ENCODE measurements around the gene C16orf95. TPM values are rescaled to one million over a fixed set of nuclear protein-coding genes. Genes with fewer than 3 reads are reported as not detected.

C16orf95 gene
- total and polyA plus RNA-seq, 7 donors = 0.36 to 6.6 (median 2.2) TPM; not detected in 1

DNA sequence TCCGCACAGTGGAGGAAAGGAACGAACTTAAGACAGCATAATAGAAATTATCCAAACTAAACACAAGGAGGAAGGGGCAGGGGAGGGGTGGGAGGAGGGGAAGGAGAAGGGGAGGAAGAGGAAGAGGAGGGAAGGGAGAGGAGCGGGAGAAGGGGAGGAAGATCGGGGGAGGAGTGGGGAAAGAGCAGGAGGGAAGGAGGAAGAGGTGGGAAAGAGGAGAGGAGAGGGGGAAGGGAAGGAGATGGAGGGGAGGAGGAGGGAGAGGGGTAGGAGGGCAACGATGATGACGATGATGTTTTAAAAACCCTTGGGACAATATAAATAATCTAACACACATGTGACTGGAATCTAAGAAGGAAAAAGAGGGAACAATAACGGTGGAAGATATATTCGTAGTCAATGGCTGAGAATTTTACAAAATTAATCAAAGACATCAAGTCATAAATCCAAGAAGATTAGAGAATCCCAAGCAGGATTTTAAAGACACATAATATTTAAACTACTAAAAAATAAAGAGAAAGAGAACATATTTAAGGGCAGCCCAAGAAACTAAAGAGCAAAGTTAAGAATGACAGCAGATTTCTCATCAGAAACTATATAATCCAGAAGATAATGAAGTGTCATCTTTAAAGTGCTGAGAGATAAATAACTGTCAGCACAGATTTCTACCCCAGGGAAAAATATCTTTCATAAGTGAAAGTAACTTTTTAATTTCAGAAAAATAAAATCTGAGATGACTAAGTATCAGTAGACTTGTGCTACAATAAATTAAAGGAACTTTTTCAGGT lies 30.2 kb downstream of the C16orf95 start:
- WGBS, 2 donors = 82 to 94% methylated on average over 8 of the region's 8 CpGs
- Histone ChIP-seq H3K4me3 (no peak overlapping the region), H3K4me1 (no peaks in the 10 kb centered on the region), H3K27ac (no peak overlapping the region), H3K27me3 (no peaks in the 10 kb centered on the region), H3K9me3 (no peaks in the 10 kb centered on the region), H3K36me3 (no peaks in the 10 kb centered on the region)
- intact Hi-C loops (cut with DNase I) = no loop called here
- no peak for DNase-seq
- no peak for TF ChIP-seq POLR2AphosphoS5 (IDR thresholded peaks at IDR 0.05)
- TF ChIP-seq EP300 (IDR thresholded peaks at IDR 0.05) = no peak
- TF ChIP-seq POLR2A (IDR thresholded peaks at IDR 0.05) = no peak
- TF ChIP-seq, protein P1, sequence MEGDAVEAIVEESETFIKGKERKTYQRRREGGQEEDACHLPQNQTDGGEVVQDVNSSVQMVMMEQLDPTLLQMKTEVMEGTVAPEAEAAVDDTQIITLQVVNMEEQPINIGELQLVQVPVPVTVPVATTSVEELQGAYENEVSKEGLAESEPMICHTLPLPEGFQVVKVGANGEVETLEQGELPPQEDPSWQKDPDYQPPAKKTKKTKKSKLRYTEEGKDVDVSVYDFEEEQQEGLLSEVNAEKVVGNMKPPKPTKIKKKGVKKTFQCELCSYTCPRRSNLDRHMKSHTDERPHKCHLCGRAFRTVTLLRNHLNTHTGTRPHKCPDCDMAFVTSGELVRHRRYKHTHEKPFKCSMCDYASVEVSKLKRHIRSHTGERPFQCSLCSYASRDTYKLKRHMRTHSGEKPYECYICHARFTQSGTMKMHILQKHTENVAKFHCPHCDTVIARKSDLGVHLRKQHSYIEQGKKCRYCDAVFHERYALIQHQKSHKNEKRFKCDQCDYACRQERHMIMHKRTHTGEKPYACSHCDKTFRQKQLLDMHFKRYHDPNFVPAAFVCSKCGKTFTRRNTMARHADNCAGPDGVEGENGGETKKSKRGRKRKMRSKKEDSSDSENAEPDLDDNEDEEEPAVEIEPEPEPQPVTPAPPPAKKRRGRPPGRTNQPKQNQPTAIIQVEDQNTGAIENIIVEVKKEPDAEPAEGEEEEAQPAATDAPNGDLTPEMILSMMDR (IDR thresholded peaks at IDR 0.05) = no peak

DNA sequence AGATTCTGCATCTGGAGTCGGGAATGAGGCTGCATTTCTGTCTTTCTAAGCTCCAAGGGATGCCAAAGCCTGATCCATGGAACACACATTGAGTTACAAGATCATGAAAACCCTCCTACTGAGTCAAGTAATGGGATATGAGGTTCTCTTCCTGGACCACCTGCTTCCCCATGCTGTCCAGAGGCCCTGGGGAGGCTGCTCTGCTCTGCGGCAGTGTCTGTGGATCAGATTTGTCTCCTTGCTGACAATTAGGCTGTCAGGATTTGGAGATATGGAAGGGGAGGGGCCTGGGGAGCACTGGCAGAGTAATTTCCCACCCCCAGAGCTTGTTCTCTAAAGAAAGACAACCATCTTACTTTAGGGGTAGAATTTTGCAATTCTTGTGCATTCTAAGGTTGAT lies 33.0 kb downstream of the C16orf95 start:
- intact Hi-C loops (cut with DNase I) = no loop called here
- Histone ChIP-seq H3K27ac (no peak overlapping the region), H3K4me1 (no peaks in the 10 kb centered on the region), H3K9me3 (no peaks in the 10 kb centered on the region), H3K4me3 (no peak overlapping the region), H3K36me3 (no peaks in the 10 kb centered on the region), H3K27me3 (peaks cover 0 to 4% (median 0%) of the 10 kb centered on the region in 3 donors)
- no peak for DNase-seq
- TF ChIP-seq, protein P1 (IDR thresholded peaks at IDR 0.05) = no peak
- TF ChIP-seq EP300 (IDR thresholded peaks at IDR 0.05) = no peak
- TF ChIP-seq POLR2A (IDR thresholded peaks at IDR 0.05) = no peak
- no peak for TF ChIP-seq POLR2AphosphoS5 (IDR thresholded peaks at IDR 0.05)
- WGBS, 2 donors = 85 to 95% methylated on average over 2 of the region's 2 CpGs

DNA sequence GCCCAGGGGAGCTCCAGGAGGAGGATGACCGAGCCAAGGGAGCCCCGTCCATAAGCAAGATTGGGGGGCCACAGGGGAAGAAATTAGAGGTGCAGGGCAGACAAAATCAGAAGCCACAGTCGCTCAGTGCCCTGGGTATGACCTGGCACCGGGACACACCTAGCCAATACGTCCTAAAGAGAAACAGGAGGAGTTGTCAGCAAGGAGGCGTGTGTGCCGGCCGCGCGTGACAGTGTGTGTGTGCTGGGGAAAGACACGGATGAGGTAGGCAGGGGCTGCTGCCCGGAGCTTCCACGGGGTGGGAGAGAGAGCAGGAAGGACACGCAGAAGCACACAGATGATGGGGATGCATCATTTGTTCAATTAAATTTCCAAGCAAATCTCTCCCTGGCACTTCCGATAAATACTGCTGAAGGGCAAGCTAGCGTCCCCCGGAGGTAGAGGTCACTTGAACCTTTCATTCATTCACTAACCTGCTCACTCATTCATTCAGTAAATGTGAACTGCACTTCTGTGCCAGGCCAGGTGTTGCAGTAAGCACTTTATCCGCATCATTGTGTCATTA lies 38.0 kb downstream of the C16orf95 start:
- no peak overlapping the region for H3K4me3 ChIP-seq
- TF ChIP-seq, protein P1 (IDR thresholded peaks at IDR 0.05) = no peak
- TF ChIP-seq EP300 (IDR thresholded peaks at IDR 0.05) (no peak), POLR2A (IDR thresholded peaks at IDR 0.05) (no peak), POLR2AphosphoS5 (IDR thresholded peaks at IDR 0.05) (no peak)
- peaks cover 0 to 40% (median 5%) of the 10 kb centered on the region in 3 donors for H3K27me3 ChIP-seq
- no peaks in the 10 kb centered on the region for H3K36me3 ChIP-seq
- no peak overlapping the region for H3K27ac ChIP-seq
- whole genome bisulfite sequencing, 2 donors = 64 to 78% methylated on average over 18 of the region's 18 CpGs
- H3K9me3 ChIP-seq = no peaks in the 10 kb centered on the region
- intact Hi-C loops (cut with DNase I) = loop anchor here (2.0 to 10.0 kb wide), 2 partner anchors 214 to 714 kb away; no protein-coding TSS in a partner anchor
- peaks cover 0 to 2% (median 0%) of the 10 kb centered on the region in 4 donors for H3K4me1 ChIP-seq
- no peak for DNase-seq

DNA sequence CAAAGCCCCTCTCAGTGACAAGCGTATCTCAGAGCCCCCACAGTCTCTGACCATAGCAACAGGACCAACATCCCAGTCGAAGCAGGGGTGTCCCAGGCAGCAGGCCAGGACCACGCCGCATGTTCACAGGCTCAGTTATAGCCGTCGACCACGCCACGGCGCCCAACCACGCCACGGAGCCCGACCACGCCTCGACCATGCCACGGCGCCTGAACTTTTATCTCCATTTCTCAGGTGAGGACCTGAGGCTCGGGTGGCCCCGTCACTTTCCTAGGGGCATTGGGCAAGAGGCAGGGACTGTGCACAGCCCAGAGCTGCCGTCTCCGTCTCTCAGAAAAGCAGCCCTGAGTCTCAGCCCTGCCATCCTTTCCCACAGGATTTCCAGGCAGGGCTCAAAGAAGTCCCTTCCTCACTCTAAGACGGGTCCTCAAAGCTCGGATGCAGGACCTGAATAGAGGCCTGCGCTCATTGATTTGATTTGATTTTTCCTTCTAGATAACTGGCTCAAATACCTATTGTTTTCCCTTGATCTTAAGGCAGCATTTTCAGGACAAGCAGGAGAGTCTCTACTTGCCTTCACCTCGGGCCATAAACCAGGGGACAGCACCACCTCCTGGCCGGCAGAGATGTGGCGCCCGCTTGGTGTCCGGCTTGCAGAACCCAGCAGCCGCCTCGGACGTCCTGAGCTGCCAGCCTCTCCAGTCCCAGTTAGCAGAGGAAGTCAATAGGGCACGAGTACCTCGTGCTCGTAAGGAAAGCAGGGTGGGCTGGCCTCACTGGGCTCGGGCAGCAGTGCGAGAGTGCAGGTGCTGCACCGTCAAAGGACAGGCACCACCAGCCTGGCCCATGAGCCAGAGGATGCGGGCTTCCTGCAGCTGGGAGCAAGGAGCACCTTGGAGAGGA lies 38.8 kb downstream of the C16orf95 start:
- H3K36me3 ChIP-seq = no peaks in the 10 kb centered on the region
- peaks cover 0 to 40% (median 5%) of the 10 kb centered on the region in 3 donors for H3K27me3 ChIP-seq
- no peak overlapping the region for H3K27ac ChIP-seq
- 36 to 53% methylated on average over 38 of the region's 38 CpGs for WGBS, 2 donors
- H3K4me1 ChIP-seq = peaks cover 0 to 2% (median 0%) of the 10 kb centered on the region in 4 donors
- no peak overlapping the region for H3K4me3 ChIP-seq
- peak; percentile 85 for DNase-seq
- TF ChIP-seq, protein P1 (IDR thresholded peaks at IDR 0.05) = peak; percentile 56 to 79 (median 68)
- TF ChIP-seq EP300 (IDR thresholded peaks at IDR 0.05) = no peak
- intact Hi-C loops (cut with DNase I) = loop anchor here (2.0 to 10.0 kb wide), 2 partner anchors 214 to 714 kb away; no protein-coding TSS in a partner anchor
- no peaks in the 10 kb centered on the region for H3K9me3 ChIP-seq

All from sigmoid colon (tissue), 7 donors.